Measurements from ENCODE around the gene C13orf42. TPM values are rescaled to one million over a fixed set of nuclear protein-coding genes. Genes with fewer than 3 reads are reported as not detected.

C13orf42 gene
- under 1 TPM in 1 of 2 donors, not detected in 1; 0.16 TPM for total RNA-seq
- under 1 TPM in 2 of 6 donors, not detected in 4; 0.14 to 0.19 TPM for polyA plus RNA-seq (ENCODE audit: insufficient read length in 6 of 6)
- long read RNA-seq, donor 1 = 0 reads
- long read RNA-seq, donor 2 = 0 reads
- long read RNA-seq, donor 3 = 0 reads
- long read RNA-seq, donor 4 = 0 reads
- long read RNA-seq, donor 5 = 0 reads
- long read RNA-seq, donor 6 = 0 reads
- long read RNA-seq, donor 7 = 0 reads
- long read RNA-seq, donor 8 = 0 reads
- long read RNA-seq, donor 9 = 0 reads
- long read RNA-seq, donor 10 = 0 reads
- long read RNA-seq, donor 11 = 0 reads
- long read RNA-seq, donor 12 = 0 reads

GRCh38 chr13:51111174-51111573 is at the start of gene C13orf42:
TSS of gene C13orf42 (minus strand) at chr13:51111274. CDS start at chr13:51111209, 65 bp downstream.
- ATAC-seq = no peak
- no peak within 1 kb of the TSS for H3K27ac ChIP-seq
- intact Hi-C loops (cut with DNase I) = no loop called here

DNA sequence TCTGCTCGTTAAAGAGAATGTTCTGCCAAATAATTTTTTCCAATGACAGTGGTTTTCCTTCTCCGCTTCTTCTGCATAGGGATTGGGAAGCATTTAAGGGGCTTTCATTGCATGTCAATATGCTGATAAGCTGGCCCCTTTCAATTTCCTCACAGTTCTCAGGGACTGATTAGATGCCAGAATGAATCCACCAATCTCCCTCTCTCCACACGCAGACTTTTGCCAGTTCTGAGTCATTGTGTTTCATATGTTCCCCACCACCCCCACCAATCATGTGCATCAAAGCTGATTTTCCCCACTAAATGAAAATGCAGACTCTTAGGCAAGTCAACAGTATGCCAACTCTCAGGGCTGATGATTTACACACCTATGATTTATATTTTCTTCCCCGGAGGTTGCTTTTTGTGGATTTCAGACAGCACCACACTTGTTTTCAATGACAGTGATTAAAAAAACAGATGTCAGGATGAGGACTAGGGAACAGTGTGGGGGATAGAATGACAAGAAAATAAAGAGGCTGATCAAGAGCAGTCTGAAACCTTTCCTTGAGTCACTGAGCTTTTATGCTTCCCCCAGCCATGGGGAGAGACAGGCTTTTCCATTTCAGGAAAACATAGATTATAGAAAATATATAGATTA is 47.9 kb upstream of the C13orf42 start:
- no peak overlapping the region for H3K27ac ChIP-seq
- TF ChIP-seq CTCF (IDR thresholded peaks at IDR 0.05) = no peak
- no peaks in the 10 kb centered on the region for H3K9me3 ChIP-seq
- no peaks in the 10 kb centered on the region for H3K27me3 ChIP-seq
- H3K4me1 ChIP-seq = peaks cover 0 to 1% of the 10 kb centered on the region in 2 donors
- DNase-seq (no peak), ATAC-seq (no peak)
- no peaks in the 10 kb centered on the region for H3K36me3 ChIP-seq
- intact Hi-C loops (cut with DNase I) = no loop called here
- no peak overlapping the region for H3K4me3 ChIP-seq

More at GRCh38 chr13:51111174-51111573, at the start of gene C13orf42:
- TF ChIP-seq CTCF (IDR thresholded peaks at IDR 0.05) = no peak
- no peaks in the 10 kb centered on the region for H3K27me3 ChIP-seq
- H3K4me1 ChIP-seq = no peaks in the 10 kb centered on the region
- H3K9me3 ChIP-seq = no peaks in the 10 kb centered on the region
- DNase-seq = no peak
- no peaks in the 10 kb centered on the region for H3K36me3 ChIP-seq
- no peak within 1 kb of the TSS for H3K4me3 ChIP-seq

DNA sequence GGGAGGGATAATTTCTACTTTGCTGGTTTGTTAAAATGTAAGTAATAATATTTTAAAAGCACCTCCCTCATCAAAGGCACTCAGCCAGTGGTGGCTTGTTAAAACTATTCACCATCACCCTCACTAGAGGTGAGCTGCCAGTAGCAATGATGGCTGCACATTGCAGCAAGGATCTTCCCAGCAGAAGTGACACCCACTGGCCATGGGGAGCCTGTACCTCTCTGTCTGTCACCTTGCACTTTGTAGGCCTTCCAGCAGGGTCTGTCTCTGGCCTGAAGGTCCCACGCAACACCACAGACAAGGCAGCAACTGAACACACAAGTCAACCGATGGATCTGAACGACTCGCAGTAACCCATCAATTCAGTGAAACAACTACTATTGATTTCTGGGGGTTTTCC is 47.3 kb upstream of the C13orf42 start:
- no peak overlapping the region for H3K27ac ChIP-seq
- ATAC-seq = no peak
- no peaks in the 10 kb centered on the region for H3K27me3 ChIP-seq
- H3K36me3 ChIP-seq = no peaks in the 10 kb centered on the region
- no peak for TF ChIP-seq CTCF (IDR thresholded peaks at IDR 0.05)
- no peaks in the 10 kb centered on the region for H3K9me3 ChIP-seq
- intact Hi-C loops (cut with DNase I) = no loop called here
- H3K4me3 ChIP-seq = no peak overlapping the region
- no peak for DNase-seq
- peaks cover 0 to 6% of the 10 kb centered on the region in 2 donors for H3K4me1 ChIP-seq

- Histone ChIP-seq H3K27ac (no peak overlapping the region), H3K9me3 (no peaks in the 10 kb centered on the region), H3K36me3 (no peaks in the 10 kb centered on the region), H3K4me1 (peaks cover 0 to 6% of the 10 kb centered on the region in 2 donors), H3K4me3 (no peak overlapping the region), H3K27me3 (no peaks in the 10 kb centered on the region)
- TF ChIP-seq CTCF (IDR thresholded peaks at IDR 0.05) = no peak
- intact Hi-C loops (cut with DNase I) = no loop called here
- ATAC-seq (no peak), DNase-seq (no peak)
These were observed 45.6 kb upstream of the C13orf42 start for GRCh38 chr13:51156648-51157047.

- no peak overlapping the region for H3K4me3 ChIP-seq
- no peaks in the 10 kb centered on the region for H3K27me3 ChIP-seq
- peaks cover 0 to 6% of the 10 kb centered on the region in 2 donors for H3K4me1 ChIP-seq
- no peak for DNase-seq
- H3K27ac ChIP-seq = no peak overlapping the region
- no peak for TF ChIP-seq CTCF (IDR thresholded peaks at IDR 0.05)
- no peak for ATAC-seq
- H3K36me3 ChIP-seq = no peaks in the 10 kb centered on the region
- intact Hi-C loops (cut with DNase I) = no loop called here
- H3K9me3 ChIP-seq = no peaks in the 10 kb centered on the region
These were observed 44.9 kb upstream of the C13orf42 start for GRCh38 chr13:51155776-51156515.

All from left lung (tissue), 14 donors.